Measurements from ENCODE around the gene TAS1R2.

TAS1R2 gene

DNA sequence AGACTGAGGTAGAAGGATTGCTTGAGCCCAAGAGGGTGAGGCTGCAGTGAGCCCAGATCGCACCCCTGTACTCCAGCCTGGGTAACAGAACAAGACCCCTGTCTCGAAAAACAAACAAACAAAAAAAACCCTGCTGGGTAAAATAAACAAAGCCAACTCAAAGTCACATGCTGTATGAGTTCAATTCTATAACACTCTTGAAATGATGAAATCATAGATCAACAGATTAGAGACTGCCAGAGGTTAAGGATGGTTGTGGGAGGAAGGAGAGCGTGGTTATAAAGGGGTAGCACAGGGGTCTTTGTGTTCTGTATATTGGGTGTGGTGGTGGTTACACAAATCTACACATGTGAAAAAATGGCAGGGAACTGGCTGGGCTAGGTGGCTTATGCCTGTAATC, 62.5 kb downstream of the TAS1R2 start:
- no peak for DNase-seq

DNA sequence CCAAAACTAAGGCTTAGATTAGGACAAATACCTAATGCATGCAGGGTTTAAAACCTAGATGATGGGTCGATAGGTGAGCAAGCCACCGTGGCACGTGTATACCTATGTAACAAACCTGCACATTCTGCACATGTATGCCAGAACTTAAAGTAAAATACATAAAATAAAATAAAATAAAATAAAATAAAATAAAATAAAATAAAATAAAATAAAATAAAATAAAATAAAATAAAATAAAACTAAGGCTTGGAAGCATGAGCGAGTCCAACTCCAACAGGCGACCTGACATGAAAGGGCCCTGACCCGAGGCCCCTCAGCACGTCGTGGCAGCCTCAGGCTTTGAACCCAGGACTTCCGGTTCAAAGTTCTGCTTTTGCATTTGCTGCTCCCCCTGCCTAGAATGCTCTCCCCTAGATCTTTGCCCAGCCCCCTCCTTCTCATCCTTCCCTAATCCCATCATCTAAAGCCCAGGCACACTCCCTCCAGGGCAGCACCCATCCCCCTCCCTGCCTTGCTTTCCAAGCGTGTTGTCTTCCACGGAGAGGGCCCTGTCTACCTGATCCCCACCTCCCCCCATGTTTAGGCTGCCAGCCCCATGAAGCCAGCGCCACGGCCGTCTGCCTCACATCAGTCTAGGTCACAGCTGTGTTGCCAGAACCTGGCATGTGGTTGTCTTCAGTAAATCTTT, 64.3 kb downstream of the TAS1R2 start:
- DNase-seq, result no peak

DNA sequence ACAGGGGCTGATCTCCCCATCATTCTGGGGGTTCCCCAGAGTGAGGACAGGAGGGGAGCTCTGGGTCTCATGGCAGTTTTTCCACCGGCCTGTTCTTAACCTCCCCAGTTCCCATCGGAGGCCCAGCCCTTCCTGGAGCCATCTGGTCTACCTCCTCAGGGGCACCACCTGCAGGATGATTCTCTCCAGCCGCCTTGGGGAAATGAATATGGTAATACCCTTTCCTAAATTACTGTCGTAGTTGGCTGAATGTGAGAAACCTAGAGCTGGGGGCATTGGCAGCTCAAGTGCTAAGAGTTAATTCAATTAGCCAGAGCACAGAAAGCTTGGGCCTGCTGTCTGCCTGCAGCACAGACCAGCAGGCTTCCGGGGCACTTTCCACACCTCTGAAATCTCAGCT, 64.9 kb downstream of the TAS1R2 start:
- no peak for DNase-seq

DNA sequence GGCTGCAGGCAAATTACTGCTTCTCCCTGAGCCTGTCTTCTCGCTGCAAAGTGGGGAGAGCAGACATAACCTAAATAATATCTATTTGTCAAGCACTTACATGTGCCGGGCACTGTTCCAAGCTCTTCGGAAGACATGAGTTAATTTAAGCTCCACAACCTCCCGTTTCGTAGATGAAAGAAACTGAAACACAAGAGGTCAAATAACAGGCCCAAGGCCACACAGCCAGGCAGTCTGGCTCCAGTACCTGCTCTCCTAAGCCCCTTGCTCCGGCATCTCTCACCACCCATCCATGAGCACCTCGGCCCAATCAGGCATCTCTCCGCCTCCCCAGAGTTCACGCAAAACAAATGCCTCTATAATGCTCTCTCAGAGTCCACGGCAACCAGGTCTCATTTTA, 65.4 kb downstream of the TAS1R2 start:
- DNase-seq, result no peak

DNA sequence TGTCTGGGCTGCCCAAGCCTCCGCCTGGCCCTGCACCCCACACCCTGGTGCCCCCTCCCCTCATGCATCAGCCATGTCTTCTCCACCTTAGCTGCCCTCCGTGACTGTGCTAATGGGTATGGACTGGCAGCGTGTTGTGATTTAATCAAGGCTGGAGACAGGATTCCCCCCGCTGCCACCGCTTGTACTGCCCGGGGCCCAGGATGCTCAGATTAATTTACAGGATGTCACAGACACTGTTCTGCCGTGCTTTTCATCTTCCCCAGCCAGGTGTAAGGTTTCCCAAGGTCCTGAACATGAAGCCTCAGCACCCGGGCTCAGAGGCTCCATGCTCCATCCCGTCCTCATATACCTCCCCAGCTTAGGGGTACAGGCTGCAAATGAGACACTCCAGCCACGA, 66.3 kb downstream of the TAS1R2 start:
- DNase-seq, result no peak

DNA sequence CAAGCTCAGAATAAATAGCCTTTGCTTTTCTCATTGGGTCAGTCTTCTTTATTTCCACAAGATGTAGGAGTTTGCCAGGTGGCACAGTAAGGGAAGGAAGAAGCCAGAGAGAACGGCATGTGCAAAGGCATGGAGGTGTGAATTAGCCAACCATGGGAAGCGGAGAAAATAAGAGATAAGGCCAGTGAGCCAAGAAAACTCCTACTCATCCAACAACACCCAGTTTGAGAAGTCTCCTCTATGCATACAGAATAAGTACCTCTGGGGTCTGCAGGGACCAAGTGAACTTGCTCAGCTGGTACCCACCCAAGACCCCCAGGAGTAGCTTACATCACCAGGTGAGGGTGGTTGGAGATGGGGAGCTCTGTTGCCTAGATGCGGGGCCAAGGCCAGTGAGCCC, 66.7 kb downstream of the TAS1R2 start:
- no peak for DNase-seq
